Stomach (tissue), 9 donors: ENCODE results near the gene PEF1. TPM values are rescaled to one million over a fixed set of nuclear protein-coding genes. Genes with fewer than 3 reads are reported as not detected.

Experiments
- DNase-seq, 2 donors: peaks; one replicate each; pipeline versions ENCODE4 v3.0.0 to v3.0.0-alpha.2; 2013 to 2019
- H3K27ac ChIP-seq, 5 donors: fragments of 200-600 bp in 4 of 5; sonication (generic) in 4 of 5; one replicate each; pipeline ENCODE4 v1.5.1; 2013 to 2019; ENCODE audit warnings: mild to moderate bottlenecking in 1 of 5, moderate library complexity in 1 of 5
- H3K27me3 ChIP-seq, 3 donors: fragments of 200-600 bp; sonication (generic); one replicate each; pipeline ENCODE4 v1.5.1; 2017 to 2019; ENCODE audit warnings: mixed run types in 1 of 3
- H3K36me3 ChIP-seq, 4 donors: fragments of 200-600 bp; sonication (generic); 1 replicate in 3 of 4; 2 replicates in 1 of 4; pipeline ENCODE4 v1.5.1; 2016 to 2019
- H3K4me1 ChIP-seq, 4 donors: fragments of 200-600 bp; sonication (generic); one replicate each; pipeline ENCODE4 v1.5.1; 2016 to 2019
- H3K4me3 ChIP-seq, 4 donors: fragments of 200-600 bp; sonication (generic) in 3 of 4; one replicate each; pipeline ENCODE4 v1.5.1; 2016 to 2019; ENCODE audit warnings: mild to moderate bottlenecking in 1 of 4
- H3K9me3 ChIP-seq, 4 donors: fragments of 200-600 bp; sonication (generic); one replicate each; pipeline ENCODE4 v1.5.1; 2016 to 2019
- CTCF ChIP-seq, 7 experiments: fragments of 450-650 bp in 4 of 7; fragments of 200-600 bp in 3 of 7; sonication (generic) in 3 of 7; IDR thresholded peaks; one replicate each; pipeline ENCODE4 v1.5.1; 2016 to 2019; ENCODE audit warnings: antibody characterized with exemption in 7 of 7, control low read depth in 2 of 7, mild to moderate bottlenecking in 1 of 7
- EP300 ChIP-seq: sonication (generic); formaldehyde crosslinking; IDR thresholded peaks from one replicate; pipeline ENCODE4 v1.6.1; 2017; ENCODE audit warnings: antibody characterized with exemption
- POLR2A ChIP-seq, 4 donors: fragments of 450-650 bp; IDR thresholded peaks; one replicate each; pipeline ENCODE4 v1.6.1; 2016; ENCODE audit warnings: antibody characterized with exemption in 4 of 4, control low read depth in 2 of 4, mild to moderate bottlenecking in 1 of 4, moderate library complexity in 1 of 4
- POLR2AphosphoS5 ChIP-seq, 3 donors: sonication (generic); formaldehyde crosslinking; IDR thresholded peaks; one replicate each; pipeline ENCODE4 v1.6.1; 2016; ENCODE audit warnings: antibody characterized with exemption in 3 of 3
- WGBS, 5 donors: extraction: QIAGEN DNeasy Blood & Tissue Kit in 3 of 5; methylation state at CpG; one replicate each; pipeline versions ENCODE4 v1.1.5 to v1.1.7; 2013 to 2018; 5-methylcytosine and 5-hydroxymethylcytosine counted together
- intact Hi-C: fragments of 100-400 bp; cut with DNase I; formaldehyde crosslinking; loops from one replicate; pipeline ENCODE4 v1.15.1; 2023; ENCODE audit warnings: low total_unique reads
- polyA plus RNA-seq, 3 donors: library from polyadenylated mRNA; stranded (reverse); fragments of 200-250 nt; gene quantifications; one replicate each; pipeline ENCODE4 v1.2.3, GENCODE V29; 2013
- total RNA-seq, 5 donors: library from RNA; depleted of rRNA; stranded (reverse); fragments of >200 nt; gene quantifications; one replicate each; pipeline versions ENCODE4 v1.1.0 to v1.2.3, GENCODE V29; 2014 to 2016
- donor health status: healthy with polysubstance abuse.
- donor health status: Bipolar disorder and iron deficiency.
- donor health status: healthy.

Gene PEF1
- total and polyA plus RNA-seq, 8 donors: 19.7 to 91.0 (median 66.1) TPM

- WGBS, 5 donors: 51 to 64% (median 61%) methylated on average over 5 of the region's 5 CpGs
- no peak for TF ChIP-seq POLR2A (IDR thresholded peaks at IDR 0.05)
- no peak for TF ChIP-seq CTCF (IDR thresholded peaks at IDR 0.05)
- TF ChIP-seq EP300: no peak
- no peak for TF ChIP-seq POLR2AphosphoS5 (IDR thresholded peaks at IDR 0.05)
- no peaks in the 10 kb centered on the region for H3K9me3 ChIP-seq
- intact Hi-C loops: no loop called here
- no peak for DNase-seq
- no peaks in the 10 kb centered on the region for H3K27me3 ChIP-seq
- H3K27ac ChIP-seq: peak overlapping the region in 1 of 5 donors; percentile 18
- H3K36me3 ChIP-seq: peaks cover 6 to 10% (median 8%) of the 10 kb centered on the region in 4 donors
- H3K4me3 ChIP-seq: no peak overlapping the region
- H3K4me1 ChIP-seq: peaks cover 29 to 90% (median 81%) of the 10 kb centered on the region in 4 donors
These were observed 5.1 kb downstream of the PEF1 start for GRCh38 chr1:31639543-31639942.

- 39 to 52% (median 42%) methylated on average over 4 to 5 of the region's 5 CpGs for WGBS, 5 donors
- H3K27me3 ChIP-seq: no peaks in the 10 kb centered on the region
- TF ChIP-seq EP300 (no peak), POLR2A (IDR thresholded peaks at IDR 0.05) (no peak), POLR2AphosphoS5 (IDR thresholded peaks at IDR 0.05) (no peak), CTCF (IDR thresholded peaks at IDR 0.05) (no peak)
- no peak overlapping the region for H3K4me3 ChIP-seq
- intact Hi-C loops: no loop called here
- peaks cover 20 to 85% (median 73%) of the 10 kb centered on the region in 4 donors for H3K4me1 ChIP-seq
- H3K9me3 ChIP-seq: no peaks in the 10 kb centered on the region
- peaks cover 9 to 24% (median 23%) of the 10 kb centered on the region in 4 donors for H3K36me3 ChIP-seq
- no peak for DNase-seq
- H3K27ac ChIP-seq: peak overlapping the region in 1 of 5 donors; percentile 2
These were observed 6.6 kb downstream of the PEF1 start for GRCh38 chr1:31637915-31638673.

DNA sequence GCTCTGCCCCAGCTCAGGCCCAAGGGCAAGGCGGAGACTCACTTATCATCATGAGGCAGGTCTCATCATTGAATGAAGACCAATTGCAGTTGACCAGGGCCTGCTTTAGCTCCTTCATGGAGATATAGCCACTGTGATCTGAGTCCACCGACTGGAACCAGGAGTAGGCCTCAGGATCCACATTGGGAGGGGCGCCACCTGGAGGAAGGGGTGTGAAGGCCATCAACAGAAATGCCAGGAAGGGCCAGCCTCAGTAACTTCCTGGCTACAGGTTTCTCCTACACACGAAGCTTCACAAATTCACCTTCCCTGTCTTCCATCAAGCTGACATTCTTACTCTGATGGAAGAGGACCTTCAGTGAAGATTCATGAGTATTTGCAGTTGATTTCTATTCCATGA lies 11.6 kb downstream of the PEF1 start:
- Histone ChIP-seq H3K4me1 (peaks cover 17 to 55% (median 39%) of the 10 kb centered on the region in 4 donors), H3K36me3 (peaks cover 50 to 74% (median 73%) of the 10 kb centered on the region in 4 donors), H3K9me3 (no peaks in the 10 kb centered on the region), H3K27me3 (no peaks in the 10 kb centered on the region), H3K4me3 (no peak overlapping the region), H3K27ac (no peak overlapping the region)
- intact Hi-C loops: no loop called here
- TF ChIP-seq EP300 (no peak), CTCF (IDR thresholded peaks at IDR 0.05) (peak in 4 of 7 experiments; percentile 12 to 44 (median 26))
- 60 to 69% (median 64%) methylated on average over 4 of the region's 4 CpGs for WGBS, 5 donors
- peak in 1 of 2 donors; percentile 53 for DNase-seq

- Histone ChIP-seq H3K27me3 (no peaks in the 10 kb centered on the region), H3K36me3 (peaks cover 50 to 78% (median 77%) of the 10 kb centered on the region in 4 donors), H3K9me3 (no peaks in the 10 kb centered on the region), H3K4me1 (peaks cover 22 to 55% (median 38%) of the 10 kb centered on the region in 4 donors), H3K27ac (peak overlapping the region in 1 of 5 donors; percentile 12), H3K4me3 (no peak overlapping the region)
- intact Hi-C loops: no loop called here
- TF ChIP-seq EP300: no peak
- no peak for TF ChIP-seq CTCF (IDR thresholded peaks at IDR 0.05)
- TF ChIP-seq POLR2A (IDR thresholded peaks at IDR 0.05): no peak
- no peak for TF ChIP-seq POLR2AphosphoS5 (IDR thresholded peaks at IDR 0.05)
- WGBS, 5 donors: 91 to 97% (median 92%) methylated on average over 3 of the region's 3 CpGs
- no peak for DNase-seq
These were observed 12.0 kb downstream of the PEF1 start for GRCh38 chr1:31632649-31633048.
